Measurements from ENCODE around the gene CERKL.

DNA sequence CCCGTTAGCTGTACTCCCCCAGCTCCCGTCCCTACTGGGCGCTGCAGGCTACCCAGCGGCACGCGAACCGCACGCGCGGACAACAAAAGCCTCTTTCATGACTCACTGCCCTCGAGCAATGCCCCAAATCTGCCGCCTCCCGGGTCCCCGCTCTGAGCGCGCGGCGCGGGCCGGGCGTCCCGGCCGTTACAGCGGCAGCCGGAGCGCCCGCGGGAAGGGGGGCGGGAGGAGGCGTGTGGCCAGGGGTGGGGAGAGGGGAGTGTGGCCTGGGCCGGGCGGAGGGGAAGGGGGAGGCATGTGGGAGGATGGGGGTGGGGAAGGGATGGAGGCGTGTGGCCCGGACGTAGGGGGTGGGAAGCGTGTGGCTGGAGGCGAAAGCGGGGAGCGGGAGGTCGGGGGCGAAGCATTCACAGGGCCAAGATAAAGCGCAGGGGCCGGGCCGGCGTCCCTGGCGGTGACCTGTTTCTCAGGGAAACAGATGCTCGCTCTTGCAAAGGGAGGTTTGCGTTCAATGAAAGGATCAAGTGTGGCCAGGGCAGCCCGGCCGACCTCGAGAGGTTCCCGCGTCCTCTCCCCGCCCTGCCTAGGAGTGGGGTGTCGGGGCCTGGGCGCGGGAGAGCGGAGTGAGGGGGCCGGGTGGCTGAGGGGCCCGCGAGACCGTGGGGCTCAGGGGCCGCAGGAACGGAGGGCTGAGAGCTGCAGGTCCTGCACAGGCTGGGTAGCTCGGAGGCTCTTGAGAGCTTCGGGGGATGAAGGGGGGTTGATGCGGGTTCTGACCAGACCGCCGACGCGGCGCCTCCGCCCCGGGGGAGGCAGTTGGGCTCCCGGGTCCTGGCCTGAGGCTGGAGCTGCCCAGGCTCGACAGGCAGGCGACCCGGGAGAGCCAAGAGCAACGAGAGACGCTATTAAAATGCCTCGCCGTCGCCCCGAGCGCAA is 26.9 kb upstream of the CERKL start:
- TF ChIP-seq, protein P1, sequence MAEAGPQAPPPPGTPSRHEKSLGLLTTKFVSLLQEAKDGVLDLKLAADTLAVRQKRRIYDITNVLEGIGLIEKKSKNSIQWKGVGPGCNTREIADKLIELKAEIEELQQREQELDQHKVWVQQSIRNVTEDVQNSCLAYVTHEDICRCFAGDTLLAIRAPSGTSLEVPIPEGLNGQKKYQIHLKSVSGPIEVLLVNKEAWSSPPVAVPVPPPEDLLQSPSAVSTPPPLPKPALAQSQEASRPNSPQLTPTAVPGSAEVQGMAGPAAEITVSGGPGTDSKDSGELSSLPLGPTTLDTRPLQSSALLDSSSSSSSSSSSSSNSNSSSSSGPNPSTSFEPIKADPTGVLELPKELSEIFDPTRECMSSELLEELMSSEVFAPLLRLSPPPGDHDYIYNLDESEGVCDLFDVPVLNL (CRISPR knock-in tag; IDR thresholded peaks at IDR 0.05; ENCODE audit: borderline replicate concordance, low read depth): no peak
- TF ChIP-seq ERG (CRISPR knock-in tag; IDR thresholded peaks at IDR 0.05): no peak
- TF ChIP-seq NFATC4 (CRISPR knock-in tag; IDR thresholded peaks at IDR 0.05): no peak
- TF ChIP-seq, protein P2, sequence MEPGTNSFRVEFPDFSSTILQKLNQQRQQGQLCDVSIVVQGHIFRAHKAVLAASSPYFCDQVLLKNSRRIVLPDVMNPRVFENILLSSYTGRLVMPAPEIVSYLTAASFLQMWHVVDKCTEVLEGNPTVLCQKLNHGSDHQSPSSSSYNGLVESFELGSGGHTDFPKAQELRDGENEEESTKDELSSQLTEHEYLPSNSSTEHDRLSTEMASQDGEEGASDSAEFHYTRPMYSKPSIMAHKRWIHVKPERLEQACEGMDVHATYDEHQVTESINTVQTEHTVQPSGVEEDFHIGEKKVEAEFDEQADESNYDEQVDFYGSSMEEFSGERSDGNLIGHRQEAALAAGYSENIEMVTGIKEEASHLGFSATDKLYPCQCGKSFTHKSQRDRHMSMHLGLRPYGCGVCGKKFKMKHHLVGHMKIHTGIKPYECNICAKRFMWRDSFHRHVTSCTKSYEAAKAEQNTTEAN (CRISPR knock-in tag; IDR thresholded peaks at IDR 0.05): no peak

All from WTC11 (cell line).